H1 (cell line): ENCODE results near the gene SPINDOC. TPM values are rescaled to one million over a fixed set of nuclear protein-coding genes. Genes with fewer than 3 reads are reported as not detected.

Experiments
- CTCF ChIA-PET: fragments of 300-600 bp; sonication (Branson Sonifier 250); formaldehyde crosslinking; loops from one replicate; lab custom pipeline; 2021; ENCODE audit not compliant: partially characterized antibody; lab: Charles Lee
- POLR2A ChIA-PET: fragments of 300-600 bp; sonication (Branson Sonifier 250); formaldehyde crosslinking; loops from one replicate; lab custom pipeline; 2021; ENCODE audit warnings: inconsistent platforms; ENCODE audit not compliant: partially characterized antibody; lab: Charles Lee
- DNase-seq, 2 experiments: peaks; one replicate each; pipeline versions ENCODE4 v3.0.0 to v3.0.0-alpha.2; 2010 to 2022; ENCODE audit warnings: low spot score in 2 of 2, low read depth in 1 of 2, mixed read lengths in 1 of 2
- FAIRE-seq: peaks from 2 replicates; lab custom pipeline; 2011; peaks lifted over from hg19 to GRCh38; lab: Jason Lieb, UNC
- H2AFZ ChIP-seq: 2 replicates; pipeline ENCODE4 v1.8.1; 2012; ENCODE audit warnings: low read length, inconsistent platforms
- H2AK5ac ChIP-seq: 2 replicates; pipeline ENCODE4 v1.6.1; 2013; ENCODE audit warnings: low read depth, low read length
- H2BK120ac ChIP-seq: replicated peaks from 2 replicates; pipeline ENCODE3; 2013; ENCODE audit warnings: low read depth, low read length, inconsistent platforms
- H2BK12ac ChIP-seq: 2 replicates; pipeline ENCODE4 v1.6.1; 2013; ENCODE audit warnings: low read depth, low read length
- H2BK15ac ChIP-seq: 2 replicates; pipeline ENCODE4 v1.6.1; 2013; ENCODE audit warnings: low read length
- H2BK20ac ChIP-seq: 2 replicates; pipeline ENCODE4 v1.6.1; 2013; ENCODE audit warnings: low read length
- H2BK5ac ChIP-seq: 2 replicates; pipeline ENCODE4 v1.6.1; 2013; ENCODE audit warnings: low read depth, low read length
- H3K14ac ChIP-seq: 2 replicates; pipeline ENCODE4 v1.6.1; 2013; ENCODE audit warnings: inconsistent platforms; ENCODE audit not compliant: insufficient read length
- H3K18ac ChIP-seq: 2 replicates; pipeline ENCODE4 v1.6.1; 2013; ENCODE audit warnings: low read length; ENCODE audit errors: extremely low read depth
- H3K23ac ChIP-seq: 2 replicates; pipeline ENCODE4 v1.6.1; 2013; ENCODE audit warnings: inconsistent platforms; ENCODE audit not compliant: insufficient read length
- H3K23me2 ChIP-seq: 2 replicates; pipeline ENCODE4 v1.6.1; 2013; ENCODE audit warnings: low read depth, low read length
- H3K27ac ChIP-seq: 2 replicates; pipeline ENCODE4 v1.6.1; 2011; ENCODE audit warnings: low read depth, low read length, inconsistent platforms
- H3K27me3 ChIP-seq, 4 experiments: replicated peaks in 1 of 4; 1 replicate in 1 of 4; 2 replicates in 3 of 4; pipeline versions ENCODE4 v1.6.1 to v1.8.1; 2011 to 2013; ENCODE audit warnings: low read length in 3 of 4, mild to moderate bottlenecking in 3 of 4, inconsistent platforms in 2 of 4, mixed read lengths in 2 of 4, moderate library complexity in 1 of 4; ENCODE audit not compliant: control insufficient read depth in 3 of 4, insufficient read depth in 3 of 4; ENCODE audit errors: extremely low read depth in 1 of 4
- H3K36me3 ChIP-seq, 4 experiments: 2 replicates each; pipeline versions ENCODE4 v1.6.1 to v1.8.1; 2011 to 2013; ENCODE audit warnings: mild to moderate bottlenecking in 4 of 4, low read length in 3 of 4, moderate library complexity in 2 of 4, control low read depth in 1 of 4, inconsistent platforms in 1 of 4; ENCODE audit not compliant: insufficient read depth in 4 of 4, control insufficient read depth in 2 of 4
- H3K4ac ChIP-seq: replicated peaks from 2 replicates; pipeline ENCODE3; 2013; ENCODE audit warnings: low read length, low read depth, mixed read lengths, inconsistent platforms; ENCODE audit not compliant: insufficient read length
- H3K4me1 ChIP-seq, 4 experiments: replicated peaks in 1 of 4; 1 replicate in 1 of 4; 2 replicates in 3 of 4; pipeline versions ENCODE4 v1.6.1 to v1.8.1; 2011 to 2013; ENCODE audit warnings: low read length in 3 of 4, inconsistent platforms in 2 of 4, mixed read lengths in 1 of 4; ENCODE audit not compliant: insufficient read depth in 4 of 4, control insufficient read depth in 3 of 4
- H3K4me2 ChIP-seq, 2 experiments: 2 replicates each; pipeline versions ENCODE4 v1.6.1 to v1.8.1; 2011 to 2013; ENCODE audit warnings: low read depth in 2 of 2, low read length in 2 of 2, control low read depth in 1 of 2, inconsistent platforms in 1 of 2, mild to moderate bottlenecking in 1 of 2; ENCODE audit not compliant: insufficient read depth in 1 of 2
- H3K4me3 ChIP-seq, 4 experiments: fragments of 200-600, 300-600 bp in 1 of 4; sonication (generic), shearing (Covaris generic), sonication (Bioruptor Twin) in 1 of 4; 2 replicates each; pipeline versions ENCODE4 v1.5.1 to v1.8.1; 2011 to 2016; ENCODE audit warnings: low read length in 4 of 4, low read depth in 3 of 4, control low read depth in 2 of 4, inconsistent platforms in 2 of 4, mild to moderate bottlenecking in 2 of 4, mixed read lengths in 1 of 4, moderate library complexity in 1 of 4; ENCODE audit not compliant: insufficient read depth in 2 of 4; ENCODE audit errors: extremely low read depth in 1 of 4
- H3K56ac ChIP-seq: replicated peaks from 2 replicates; pipeline ENCODE3; 2013; ENCODE audit warnings: low read depth, mild to moderate bottlenecking, mixed read lengths, low read length, inconsistent platforms; ENCODE audit not compliant: insufficient read length
- H3K79me1 ChIP-seq: 2 replicates; pipeline ENCODE4 v1.6.1; 2013; ENCODE audit warnings: low read depth, low read length, control low read depth
- H3K79me2 ChIP-seq, 2 experiments: 2 replicates each; pipeline versions ENCODE4 v1.6.1 to v1.8.1; 2012 to 2013; ENCODE audit warnings: low read length in 2 of 2, mild to moderate bottlenecking in 2 of 2, inconsistent platforms in 1 of 2; ENCODE audit not compliant: insufficient read depth in 2 of 2, control insufficient read depth in 1 of 2
- H3K9ac ChIP-seq, 4 experiments: replicated peaks in 1 of 4; 1 replicate in 1 of 4; 2 replicates in 3 of 4; pipeline versions ENCODE4 v1.6.1 to v1.8.1; 2011 to 2013; ENCODE audit warnings: low read depth in 3 of 4, low read length in 3 of 4, control low read depth in 2 of 4, mild to moderate bottlenecking in 2 of 4, moderate library complexity in 2 of 4, inconsistent platforms in 1 of 4; ENCODE audit errors: extremely low read depth in 1 of 4
- H3K9me3 ChIP-seq, 2 experiments: 2 replicates each; pipeline versions ENCODE4 v1.6.1 to v1.8.1; 2012 to 2013; ENCODE audit warnings: mild to moderate bottlenecking in 2 of 2, moderate library complexity in 2 of 2, control low read depth in 1 of 2, inconsistent platforms in 1 of 2, low read depth in 1 of 2, low read length in 1 of 2, mixed read lengths in 1 of 2; ENCODE audit not compliant: insufficient read depth in 2 of 2
- H4K20me1 ChIP-seq, 2 experiments: replicated peaks in 1 of 2; 2 replicates each; pipeline versions ENCODE3 to v1.8.1; 2011 to 2013; ENCODE audit warnings: inconsistent platforms in 2 of 2, low read length in 2 of 2, mild to moderate bottlenecking in 1 of 2; ENCODE audit not compliant: insufficient read depth in 2 of 2, control insufficient read depth in 1 of 2
- H4K5ac ChIP-seq: 2 replicates; pipeline ENCODE4 v1.6.1; 2013; ENCODE audit warnings: low read length, low read depth, mixed read lengths, inconsistent platforms; ENCODE audit not compliant: insufficient read length
- H4K8ac ChIP-seq: 2 replicates; pipeline ENCODE4 v1.8.0; 2013; ENCODE audit warnings: mild to moderate bottlenecking, moderate library complexity, low read length, inconsistent platforms; ENCODE audit not compliant: insufficient read depth; ENCODE audit errors: extremely low read depth
- H4K91ac ChIP-seq: replicated peaks from 2 replicates; pipeline ENCODE3; 2013; ENCODE audit warnings: low read length, mixed read lengths, inconsistent platforms; ENCODE audit not compliant: insufficient read length
- SP1 ChIP-seq: IDR thresholded peaks from 2 replicates; pipeline ENCODE4 v1.6.1; 2011; ENCODE audit warnings: low read depth, low read length
- TEAD4 ChIP-seq: IDR thresholded peaks from 2 replicates; pipeline ENCODE4 v1.6.1; 2012; ENCODE audit warnings: low read depth, low read length, inconsistent platforms, mixed read lengths
- ZNF274 ChIP-seq: IDR thresholded peaks from 2 replicates; pipeline ENCODE4 v1.7.0; 2012; ENCODE audit warnings: low read length, borderline replicate concordance; ENCODE audit errors: extremely low read depth
- WGBS, 2 experiments: shearing (Covaris generic) in 1 of 2; methylation state at CpG; one replicate each; pipeline versions ENCODE4 v1.1.6 to v1.1.7; 2013 to 2015; ENCODE audit warnings: low lambda C conversion rate in 2 of 2, mixed read lengths in 2 of 2, inconsistent platforms in 1 of 2, low coverage in 1 of 2, missing lambda C conversion rate in 1 of 2; ENCODE audit not compliant: insufficient replicate concordance in 2 of 2, insufficient coverage in 1 of 2, insufficient read length in 1 of 2; ENCODE audit errors: extremely low coverage in 1 of 2, missing lambda C conversion rate in 1 of 2; 5-methylcytosine and 5-hydroxymethylcytosine counted together
- polyA plus RNA-seq, 7 experiments: library from polyadenylated mRNA; depleted of rRNA in 3 of 7; stranded (reverse) in 5 of 7; unstranded in 2 of 7; fragments of >200 nt in 5 of 7; fragments of 200-250 nt in 2 of 7; gene quantifications; 1 replicate in 5 of 7; 2 replicates in 1 of 7; 4 replicates in 1 of 7; pipeline versions ENCODE4 v1.2.1 to v1.2.3, GENCODE V29; 2011 to 2013; ENCODE audit warnings: missing spikeins in 2 of 7, mixed read lengths in 2 of 7
- total RNA-seq: library from RNA; stranded (reverse); fragmentation: NEBNext Ultra II Directional; extraction: Animal tissue kit (Norgen Biotek cat#: 25700); gene quantifications from 2 replicates; pipeline ENCODE4 v1.2.1, GENCODE V29; 2021

Gene SPINDOC
- total and polyA plus RNA-seq, 2 of the 8 experiments (the other 6 are each of a cell fraction or from before 2014, with no cell fraction given) = 78.7 to 99.7 TPM

GRCh38 chr11:63838150-63838677, 25.0 kb downstream of the SPINDOC start:
- DNase-seq = no peak
- Histone ChIP-seq H3K4me3 (peak overlapping the region; percentile 11 to 46 (median 18); a peak in 5 of 8 replicates), H4K20me1 (peaks cover 21 to 22% of the 10 kb centered on the region in 2 experiments), H3K4me1 (peaks cover 13 to 38% (median 23%) of the 10 kb centered on the region in 4 experiments), H3K27ac (peak overlapping the region; percentile 39; the same call in 1 of the 2 replicates), H4K8ac (no peak overlapping the region), H2BK120ac (no peak overlapping the region), H4K91ac (no peak overlapping the region)
- TF ChIP-seq ZNF274 (no peak), SP1 (no peak), TEAD4 (no peak)
- TF ChIP-seq, all 59 proteins: peak for 0
- no peak overlapping the region for H2BK12ac ChIP-seq
- no peak overlapping the region for H2BK15ac ChIP-seq
- H2AFZ ChIP-seq = 0 out of 2 replicates have a peak overlapping the region, but pooled peaks have one; percentile 26
- H3K23me2 ChIP-seq = peaks cover 16% of the 10 kb centered on the region
- H3K9ac ChIP-seq = peak overlapping the region in 3 of 4 experiments; percentile 4 to 75 (median 46); a peak in 3 of 7 replicates
- FAIRE-seq = no peak
- H3K14ac ChIP-seq = no peak overlapping the region
- no peaks in the 10 kb centered on the region; a peak in 1 of 8 replicates for H3K36me3 ChIP-seq
- H2AK5ac ChIP-seq = no peak overlapping the region
- H3K79me1 ChIP-seq = peaks cover 10% of the 10 kb centered on the region
- H3K27me3 ChIP-seq = no peaks in the 10 kb centered on the region
- H3K4me2 ChIP-seq = peak overlapping the region; percentile 59 to 60
- no peak overlapping the region for H3K4ac ChIP-seq
- peak overlapping the region; percentile 50; the same call in 1 of the 2 replicates for H2BK5ac ChIP-seq
- WGBS, 2 experiments = 46% methylated on average over 18 of the region's 18 CpGs; no CpG with 5 or more reads in 1 of the 2 experiments
- ChIA-PET CTCF (interaction anchor here (0.6 to 6.1 kb wide), 31 partner anchors 10 to 1131 kb away, joined by 3 to 163 read pairs (median 7); no protein-coding TSS in a partner anchor), POLR2A (interaction anchor here (0.5 to 5.8 kb wide), 20 partner anchors 9 to 147 kb away, joined by 3 to 45 read pairs (median 5); partner anchors contain the start of genes NAA40, RCOR2 and ZFTA)
- H3K9me3 ChIP-seq = no peaks in the 10 kb centered on the region
- no peak overlapping the region for H3K56ac ChIP-seq
- H3K23ac ChIP-seq = no peak overlapping the region
- H3K79me2 ChIP-seq = peaks cover 15 to 39% of the 10 kb centered on the region in 2 experiments
- H2BK20ac ChIP-seq = no peak overlapping the region
- H3K18ac ChIP-seq = no peak overlapping the region
- no peak overlapping the region for H4K5ac ChIP-seq
